AG04450 (cell line): ENCODE data around the gene SOBP. TPM values are rescaled to one million over a fixed set of nuclear protein-coding genes. Genes with fewer than 3 reads are reported as not detected.

Experiments used
- CTCF ChIA-PET: fragments of 300-600, 350-600 bp; formaldehyde crosslinking; extraction: SDS; loops from one replicate; lab custom pipeline; 2022; ENCODE audit warnings: antibody characterized with exemption, inconsistent platforms; lab: Charles Lee
- POLR2A ChIA-PET: fragments of 350-600 bp; formaldehyde crosslinking; extraction: SDS; loops from one replicate; lab custom pipeline; 2021; ENCODE audit warnings: antibody characterized with exemption, inconsistent platforms; lab: Yijun Ruan, JAX
- DNase-seq: peaks from one replicate; pipeline ENCODE4 v3.0.0-alpha.2; 2011; ENCODE audit warnings: low read depth, low spot score
- H3K27ac ChIP-seq: one replicate; pipeline ENCODE4 v1.5.1; 2012; ENCODE audit warnings: low read depth, low read length, control low read depth
- H3K27me3 ChIP-seq: one replicate; pipeline ENCODE4 v1.6.0; 2012; ENCODE audit warnings: low read length; ENCODE audit not compliant: control insufficient read depth, insufficient read depth
- H3K4me3 ChIP-seq: 2 replicates; pipeline ENCODE4 v1.5.1; 2011; ENCODE audit warnings: mild to moderate bottlenecking, low read depth, low read length, control low read depth
- H3K9me3 ChIP-seq: 2 replicates; pipeline ENCODE4 v1.5.1; 2012; ENCODE audit warnings: low read length; ENCODE audit not compliant: control insufficient read depth, insufficient read depth
- CTCF ChIP-seq: IDR thresholded peaks from 2 replicates; pipeline ENCODE4 v1.5.1; 2011; ENCODE audit warnings: low read depth, low read length, control low read depth, inconsistent platforms
- polyA plus RNA-seq: library from polyadenylated mRNA; depleted of rRNA; stranded (reverse); fragments of >200 nt; gene quantifications from 2 replicates; pipeline ENCODE4 v1.2.3, GENCODE V29; 2011

Gene SOBP
- polyA plus RNA-seq, 1 experiment = 0.76 TPM

GRCh38 chr6:107622269-107622668 is 132.4 kb downstream of the SOBP start:
- CTCF ChIA-PET = no interaction called here
- DNase-seq = no peak
- Histone ChIP-seq H3K27ac (no peak overlapping the region), H3K27me3 (peaks cover 2% of the 10 kb centered on the region), H3K4me3 (no peak overlapping the region), H3K9me3 (no peaks in the 10 kb centered on the region)
- POLR2A ChIA-PET = no interaction called here
- TF ChIP-seq CTCF = no peak

- no peak for DNase-seq
These were observed 134.1 kb downstream of the SOBP start for GRCh38 chr6:107624050-107624449.

GRCh38 chr6:107624541-107624940 is 134.6 kb downstream of the SOBP start:
- no peak for TF ChIP-seq CTCF
- Histone ChIP-seq H3K9me3 (no peaks in the 10 kb centered on the region), H3K4me3 (no peak overlapping the region), H3K27ac (no peak overlapping the region), H3K27me3 (peaks cover 2% of the 10 kb centered on the region)
- no peak for DNase-seq
- POLR2A ChIA-PET = no interaction called here
- CTCF ChIA-PET = no interaction called here

More at GRCh38 chr6:107624050-107624449, 134.1 kb downstream of the SOBP start:
- Histone ChIP-seq H3K9me3 (no peaks in the 10 kb centered on the region), H3K4me3 (no peak overlapping the region), H3K27me3 (peaks cover 2% of the 10 kb centered on the region), H3K27ac (no peak overlapping the region)
- ChIA-PET CTCF (interaction anchor here (0.5 kb wide), 1 partner anchor 436 kb away, joined by 3 read pairs; no protein-coding TSS in a partner anchor), POLR2A (no interaction called here)
- no peak for TF ChIP-seq CTCF

- H3K4me3 ChIP-seq = no peak overlapping the region
- H3K27me3 ChIP-seq = peaks cover 2% of the 10 kb centered on the region
- no peaks in the 10 kb centered on the region for H3K9me3 ChIP-seq
- CTCF ChIA-PET = no interaction called here
- H3K27ac ChIP-seq = no peak overlapping the region
- no peak for DNase-seq
- POLR2A ChIA-PET = no interaction called here
- TF ChIP-seq CTCF = no peak
These were observed 135.3 kb downstream of the SOBP start for GRCh38 chr6:107625264-107625663.

GRCh38 chr6:107626645-107627044 is 136.7 kb downstream of the SOBP start:
- ChIA-PET CTCF (interaction anchor here (1.0 kb wide), 1 partner anchor 308 kb away, joined by 3 read pairs; no protein-coding TSS in a partner anchor), POLR2A (no interaction called here)
- no peak overlapping the region for H3K27ac ChIP-seq
- TF ChIP-seq CTCF = no peak
- DNase-seq = no peak
- H3K27me3 ChIP-seq = peaks cover 2% of the 10 kb centered on the region
- no peaks in the 10 kb centered on the region for H3K9me3 ChIP-seq
- no peak overlapping the region for H3K4me3 ChIP-seq
